HPDE6-E6E7 (cell line): ENCODE data around the gene NLRP3.

Experiments used
- DNase-seq: peaks from one replicate; pipeline ENCODE4 v3.0.0; 2011; ENCODE audit warnings: missing footprints; ENCODE audit errors: extremely low spot score

Gene NLRP3

GRCh38 chr1:247437551-247438505 lies 21.9 kb downstream of the NLRP3 start:
- no peak for DNase-seq

- no peak for DNase-seq
Observed at GRCh38 chr1:247440001-247440620, 24.1 kb downstream of the NLRP3 start.

DNA sequence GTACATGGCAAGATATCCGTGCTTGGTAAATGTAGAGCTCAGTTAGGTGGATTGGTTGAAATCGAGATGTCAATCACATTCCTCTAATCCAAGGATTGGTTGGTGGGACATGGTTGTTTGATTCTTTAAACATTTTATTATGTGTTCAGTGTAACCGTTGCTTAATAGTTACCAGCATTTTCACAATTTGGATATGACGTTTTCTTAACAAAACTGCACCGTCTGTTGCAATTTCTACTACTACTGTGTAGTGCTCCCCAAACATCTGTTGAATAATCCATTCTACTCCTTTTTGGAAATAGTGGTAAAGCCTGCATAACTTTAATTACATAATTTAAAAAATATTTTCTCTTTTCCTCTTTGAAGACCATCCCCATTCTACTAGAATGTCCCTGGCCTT lies 25.6 kb downstream of the NLRP3 start:
- DNase-seq, result no peak

- no peak for DNase-seq
Observed at GRCh38 chr1:247442164-247442563, 26.2 kb downstream of the NLRP3 start.

DNA sequence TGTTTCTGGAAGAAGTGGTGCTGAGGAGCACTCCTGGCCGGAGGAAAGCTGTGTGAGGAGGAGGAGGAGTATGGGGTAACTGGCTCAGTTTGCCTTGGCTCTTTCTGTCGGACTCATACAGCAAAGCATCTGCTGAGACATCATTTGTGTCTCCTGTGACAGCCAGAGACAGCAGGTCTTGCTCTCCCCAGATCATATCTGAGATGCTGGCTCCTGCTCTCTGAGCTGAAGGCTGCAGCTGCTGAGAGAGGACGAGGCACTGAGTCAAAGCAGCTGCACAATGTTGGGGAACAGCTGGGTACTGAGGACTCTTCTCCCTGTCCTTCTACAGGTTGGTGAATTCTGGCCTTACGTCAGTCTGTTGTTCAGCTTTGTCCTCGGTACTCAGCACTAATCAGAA lies 27.7 kb downstream of the NLRP3 start:
- DNase-seq, result no peak

DNA sequence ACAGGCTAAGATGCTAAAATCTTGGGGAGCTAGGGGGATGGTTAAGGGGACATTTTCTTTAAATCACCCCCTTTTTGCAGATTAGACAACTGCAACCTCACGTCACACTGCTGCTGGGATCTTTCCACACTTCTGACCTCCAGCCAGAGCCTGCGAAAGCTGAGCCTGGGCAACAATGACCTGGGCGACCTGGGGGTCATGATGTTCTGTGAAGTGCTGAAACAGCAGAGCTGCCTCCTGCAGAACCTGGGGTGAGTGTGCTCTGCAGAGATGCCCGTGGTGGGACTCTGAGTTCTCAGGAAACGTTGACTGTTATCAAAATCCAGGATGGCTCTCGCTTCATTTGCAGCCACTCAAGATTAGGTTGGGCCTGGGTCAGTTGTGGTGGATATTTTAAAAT lies 28.6 kb downstream of the NLRP3 start:
- DNase-seq, result no peak

DNA sequence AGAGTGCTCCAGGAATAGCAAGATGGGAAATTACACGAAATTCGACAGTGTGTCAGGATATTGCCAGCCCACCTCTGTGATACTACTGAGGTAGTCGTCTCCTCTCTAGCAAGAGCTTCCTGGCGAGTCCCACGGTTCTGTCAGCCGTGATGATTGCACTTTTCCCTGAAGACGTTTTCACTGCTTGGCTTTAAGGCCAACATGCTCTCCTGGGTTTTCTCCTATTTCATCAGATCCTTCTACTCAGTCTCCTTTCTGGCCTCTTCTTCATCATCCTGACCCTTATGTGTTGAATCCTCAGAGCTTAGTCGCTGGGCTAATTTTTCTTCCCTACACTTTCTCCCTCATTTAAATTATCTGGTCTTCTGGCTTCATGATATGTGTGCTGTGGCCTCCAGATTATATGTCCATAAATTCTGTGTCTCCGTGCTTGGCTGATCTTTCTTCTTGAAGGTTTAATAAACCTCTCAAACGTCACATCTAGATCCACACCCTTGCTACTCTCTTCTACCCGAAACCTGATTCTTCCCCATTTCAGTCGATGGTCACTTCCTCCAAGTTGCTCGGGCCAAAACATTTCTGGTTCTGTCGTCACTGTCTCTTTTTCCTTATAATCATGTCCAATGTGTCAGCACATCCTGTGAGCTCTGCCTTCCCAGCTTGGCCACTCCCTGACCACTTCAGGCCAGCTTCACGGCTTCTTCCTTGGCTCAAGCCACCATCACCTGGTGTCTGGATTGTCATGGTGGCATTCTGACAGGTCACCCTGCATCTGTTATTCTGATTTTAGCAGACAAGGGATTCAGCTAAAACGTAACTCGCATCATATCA lies 29.8 kb downstream of the NLRP3 start:
- DNase-seq, result no peak

DNA sequence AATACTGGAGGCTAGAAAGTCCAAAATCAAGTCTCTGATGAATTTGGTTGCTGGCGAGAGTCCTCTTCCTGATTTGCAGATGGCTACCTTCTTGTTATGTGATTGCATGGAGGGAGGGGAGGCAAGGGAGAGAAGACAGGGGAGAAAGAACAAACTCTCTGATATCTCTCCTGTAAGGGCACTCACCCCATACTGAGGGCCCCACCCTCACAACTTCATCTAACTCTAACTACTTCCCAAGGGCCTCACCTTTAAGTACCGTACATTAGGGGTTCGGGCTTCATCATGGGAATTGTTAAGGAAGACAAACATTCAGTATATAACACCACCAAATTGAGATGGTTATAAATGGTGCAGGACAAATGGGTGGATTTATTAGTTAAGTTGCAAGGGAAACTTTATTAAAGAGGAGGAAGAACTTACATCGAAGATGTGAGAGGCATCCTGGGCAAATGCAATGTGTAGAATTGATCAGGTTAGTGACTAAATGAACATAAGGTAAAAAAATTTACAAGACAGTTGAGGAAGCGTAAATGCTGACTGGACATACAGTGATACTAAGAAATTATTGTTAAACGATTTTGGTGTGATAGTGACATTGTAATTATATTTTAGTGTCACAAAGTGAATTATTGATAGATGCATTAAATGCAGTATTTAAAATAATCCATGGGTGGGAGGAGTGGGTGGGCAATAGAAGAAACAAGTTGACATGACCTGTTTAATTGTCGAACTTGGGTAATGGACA lies 31.4 kb downstream of the NLRP3 start:
- no peak for DNase-seq

DNA sequence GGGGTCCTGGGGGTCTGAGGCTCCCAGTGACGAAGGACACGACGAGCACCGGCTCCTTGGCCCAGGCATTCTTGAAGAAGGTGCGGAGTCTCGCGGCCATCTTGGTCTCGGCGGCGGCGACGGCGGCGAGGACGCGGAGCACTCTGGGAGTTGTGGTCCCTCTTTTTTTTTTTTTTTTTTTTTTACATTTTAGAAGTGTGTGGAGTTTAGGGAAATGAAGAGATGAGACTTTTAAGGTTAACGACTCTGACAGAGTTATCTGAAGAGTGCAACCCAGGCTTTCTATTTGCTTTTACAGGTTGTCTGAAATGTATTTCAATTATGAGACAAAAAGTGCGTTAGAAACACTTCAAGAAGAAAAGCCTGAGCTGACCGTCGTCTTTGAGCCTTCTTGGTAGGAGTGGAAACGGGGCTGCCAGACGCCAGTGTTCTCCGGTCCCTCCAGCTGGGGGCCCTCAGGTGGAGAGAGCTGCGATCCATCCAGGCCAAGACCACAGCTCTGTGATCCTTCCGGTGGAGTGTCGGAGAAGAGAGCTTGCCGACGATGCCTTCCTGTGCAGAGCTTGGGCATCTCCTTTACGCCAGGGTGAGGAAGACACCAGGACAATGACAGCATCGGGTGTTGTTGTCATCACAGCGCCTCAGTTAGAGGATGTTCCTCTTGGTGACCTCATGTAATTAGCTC lies 32.3 kb downstream of the NLRP3 start:
- peak; percentile 17 for DNase-seq

DNA sequence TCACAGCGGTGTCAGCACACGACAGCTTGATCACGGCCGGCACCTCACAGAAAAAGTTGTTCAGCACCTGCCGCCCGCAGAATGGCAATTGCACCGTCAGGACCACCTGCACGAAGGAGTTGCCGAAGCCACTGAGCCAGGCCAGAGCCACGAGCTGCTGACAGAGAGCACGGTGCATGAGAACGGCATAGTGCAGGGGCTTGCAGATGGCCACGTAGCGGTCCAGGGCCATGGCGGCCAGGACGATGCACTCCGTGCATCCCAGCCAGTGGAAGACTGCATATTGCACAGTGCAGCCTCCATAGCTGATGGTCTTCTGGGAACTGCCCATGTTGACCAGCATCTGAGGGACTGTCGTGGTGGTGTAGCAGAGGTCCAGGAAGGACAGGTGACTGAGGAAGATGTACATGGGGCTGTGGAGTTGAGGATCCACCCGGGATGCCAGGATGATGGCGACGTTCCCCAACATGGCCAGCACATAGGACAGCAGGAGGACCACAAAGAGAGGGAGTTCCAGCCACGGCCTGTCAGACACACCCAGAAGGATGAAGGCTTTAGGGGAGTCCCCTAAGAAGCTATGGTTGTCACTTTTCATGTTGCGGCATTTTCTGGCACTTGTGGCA lies 35.5 kb downstream of the NLRP3 start:
- no peak for DNase-seq

- no peak for DNase-seq
Observed at GRCh38 chr1:247452447-247453039, 36.6 kb downstream of the NLRP3 start.

DNA sequence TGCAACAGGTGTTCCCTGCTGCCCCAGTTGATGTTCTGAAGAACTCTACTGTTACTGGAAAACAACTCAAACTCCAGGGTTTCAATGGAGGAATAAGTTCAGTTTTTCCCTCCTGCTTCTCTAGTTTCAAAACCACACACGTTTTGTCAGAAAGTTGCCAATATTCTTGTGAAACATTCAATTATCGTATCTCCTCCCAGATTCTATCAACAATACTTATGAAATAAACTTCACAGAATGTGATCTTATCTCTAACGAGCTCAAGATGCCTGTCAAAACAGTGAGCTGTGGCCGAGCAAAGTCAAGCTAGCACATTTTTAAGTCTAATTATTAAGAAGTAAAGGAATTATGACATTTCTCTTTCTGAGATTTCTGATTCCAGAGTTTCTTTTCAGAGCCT lies 37.3 kb downstream of the NLRP3 start:
- no peak for DNase-seq

DNA sequence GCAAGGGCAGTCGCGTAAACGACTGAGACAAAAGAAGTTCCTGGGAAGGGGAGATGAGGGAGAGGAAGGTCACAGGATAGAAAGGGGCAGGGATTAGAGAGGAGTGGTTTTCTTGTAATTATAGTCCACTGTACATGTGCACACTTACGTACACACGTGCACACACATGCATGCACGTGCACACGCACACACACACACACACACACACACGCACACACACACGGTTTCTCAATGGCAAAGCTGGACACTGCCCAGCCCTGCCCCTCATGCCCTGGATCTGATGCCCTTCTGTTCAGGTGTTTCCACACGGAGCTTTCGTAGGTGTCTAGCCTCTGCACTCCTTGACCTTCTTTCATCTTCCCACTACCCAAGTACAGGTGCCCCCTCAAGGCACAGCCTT lies 38.0 kb downstream of the NLRP3 start:
- DNase-seq, result no peak

DNA sequence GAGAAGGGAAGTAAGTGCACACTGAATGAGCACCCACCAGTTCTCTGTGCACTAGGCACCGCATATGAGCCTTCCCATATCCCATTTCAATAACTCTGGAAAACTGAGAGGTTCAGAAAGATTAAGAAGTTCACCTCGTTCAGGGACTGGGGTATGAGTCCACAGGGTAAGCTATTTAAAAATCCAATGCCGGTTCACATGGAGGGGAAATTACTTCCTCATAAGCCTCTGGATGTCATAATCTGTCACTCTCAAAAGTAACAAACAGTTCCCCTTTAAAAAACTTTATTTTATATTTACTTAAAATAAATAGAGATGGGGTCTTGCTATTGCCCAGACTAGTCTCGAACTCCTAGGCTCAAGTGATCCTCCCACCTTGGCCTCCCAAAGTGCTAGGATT lies 40.0 kb downstream of the NLRP3 start:
- DNase-seq, result no peak

- no peak for DNase-seq
Observed at GRCh38 chr1:247456914-247457639, 41.1 kb downstream of the NLRP3 start.

GRCh38 chr1:247459507-247459906 lies 43.5 kb downstream of the NLRP3 start:
- DNase-seq, result no peak

- DNase-seq, result no peak
Observed at GRCh38 chr1:247465796-247466195, 49.8 kb downstream of the NLRP3 start.

DNA sequence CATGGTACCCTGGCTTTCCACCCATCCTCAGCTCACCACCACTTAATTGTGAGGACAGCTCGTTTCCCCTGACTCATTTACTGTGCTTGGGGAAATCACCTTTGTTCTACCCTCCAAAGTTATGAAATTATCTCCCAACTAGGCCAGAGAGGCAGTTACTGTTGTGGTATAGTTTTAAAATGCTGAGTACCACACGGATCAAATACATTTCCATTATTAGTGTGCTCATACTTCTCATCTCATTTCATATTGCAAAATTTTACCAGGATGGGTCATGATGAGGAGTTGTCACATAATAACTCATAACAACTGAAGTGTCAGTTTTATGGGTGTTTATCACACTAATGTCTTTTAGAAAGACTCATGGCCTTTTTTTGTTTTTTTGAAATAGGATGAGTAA lies 51.2 kb downstream of the NLRP3 start:
- no peak for DNase-seq

DNA sequence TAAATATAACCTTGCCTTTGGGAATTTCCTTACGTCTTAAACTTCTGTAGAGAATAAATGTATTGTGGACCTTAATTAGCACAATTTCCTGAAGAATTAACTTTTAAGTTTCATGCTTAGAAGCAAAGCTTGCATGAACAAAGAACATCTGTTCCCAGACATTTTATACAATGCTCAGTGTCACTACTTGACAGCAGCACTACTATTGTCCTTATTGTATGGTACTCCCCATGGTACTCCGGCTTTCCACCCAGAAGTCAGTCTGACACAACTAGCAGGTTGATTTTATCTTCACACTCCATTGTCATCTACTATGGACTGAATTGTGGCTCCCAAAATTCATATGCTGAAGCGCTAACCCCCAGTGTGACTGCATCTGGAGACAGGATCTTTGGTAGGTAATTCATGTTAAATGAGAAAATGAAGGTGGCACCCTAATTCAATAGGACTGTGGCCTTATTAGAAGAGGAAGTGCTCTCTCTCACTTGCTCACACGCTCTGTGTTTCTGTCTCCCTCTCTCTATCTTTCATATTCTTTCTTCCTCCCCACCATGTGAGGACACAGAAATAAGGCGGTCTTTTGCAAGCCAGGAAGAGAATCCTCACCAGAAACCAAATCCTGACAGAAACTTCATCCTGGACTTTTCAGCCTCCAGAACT lies 52.6 kb downstream of the NLRP3 start:
- DNase-seq, result no peak
